Pancreas (tissue), 10 donors: ENCODE measurements around the gene DGKH. TPM values are rescaled to one million over a fixed set of nuclear protein-coding genes. Genes with fewer than 3 reads are reported as not detected.

Source experiments
- ATAC-seq, 4 donors: fragments of 200-7000 bp; cut with Tn5 transposase; one replicate each; pipeline versions ENCODE4 v1.8.0 to v1.9.1; 2020; ENCODE audit warnings: mild to moderate bottlenecking in 4 of 4, moderate library complexity in 4 of 4
- DNase-seq, 6 donors: peaks; one replicate each; pipeline ENCODE4 v3.0.0-alpha.2; 2020
- FAIRE-seq: peaks from 2 replicates; lab custom pipeline; 2012; peaks lifted over from hg19 to GRCh38; lab: Jason Lieb, UNC
- H3K27ac ChIP-seq, 4 donors: fragments of 200-600 bp; sonication (generic); 1 replicate in 3 of 4; 2 replicates in 1 of 4; pipeline versions ENCODE4 v1.5.0 to v1.8.0; 2020
- H3K27me3 ChIP-seq, 4 donors: fragments of 200-600 bp; one replicate each; pipeline ENCODE4 v1.8.0; 2021
- H3K36me3 ChIP-seq, 3 donors: fragments of 200-600 bp; sonication (generic) in 1 of 3; one replicate each; pipeline versions ENCODE4 v1.5.0 to v1.8.0; 2020 to 2021
- H3K4me1 ChIP-seq, 3 donors: fragments of 200-600 bp; one replicate each; pipeline ENCODE4 v1.8.0; 2021
- H3K4me3 ChIP-seq, 4 donors: fragments of 200-600 bp; sonication (generic) in 2 of 4; one replicate each; pipeline versions ENCODE4 v1.5.0 to v1.8.0; 2020 to 2021
- H3K9me3 ChIP-seq, 4 donors: fragments of 200-600 bp; one replicate each; pipeline ENCODE4 v1.8.0; 2021
- WGBS, 2 donors: extraction: QIAGEN DNeasy Blood & Tissue Kit; methylation state at CpG; one replicate each; pipeline ENCODE4 v1.1.7; 2013; 5-methylcytosine and 5-hydroxymethylcytosine counted together
- intact Hi-C, 3 donors: fragments of 100-400 bp; cut with DNase I; formaldehyde crosslinking; loops; one replicate each; pipeline versions ENCODE4 v1.11.1 to v1.14.2; 2022
- polyA plus RNA-seq, 2 donors: library from polyadenylated mRNA; stranded (reverse); fragments of 200-250 nt; gene quantifications; one replicate each; pipeline ENCODE4 v1.2.3, GENCODE V29; 2013
- total RNA-seq, 6 donors: library from RNA; stranded (reverse); fragmentation: NEBNext Ultra II Directional in 4 of 6; extraction: Animal tissue kit (Norgen Biotek cat#: 25700) in 4 of 6; gene quantifications; one replicate each; pipeline versions ENCODE4 v1.2.1 to v1.2.4, GENCODE V29; 2021 to 2023
- TF ChIP-seq, protein P1 (sequence below), 4 donors: fragments of 200-600 bp; sonication (generic) in 3 of 4; IDR thresholded peaks; one replicate each; pipeline versions ENCODE4 v1.5.0 to v1.8.0; 2021; ENCODE audit warnings: antibody characterized with exemption in 4 of 4
- donor health status: healthy with polysubstance abuse.
- donor health status: DM: no; HTN: no; CAD: no; lungs with moderate emphysema.
- donor health status: DM: no; HTN: no; CAD: no.
- donor health status: control.
- donor health status: control.
- donor health status: Bipolar disorder and iron deficiency.
- donor health status: DM: yes; HTN: yes; CAD: no.
- donor health status: DM: no; HTN: no; CAD: no.
- donor health status: DM: no; HTN: no; CAD: no.
- donor health status: DM: yes; HTN: yes; CAD: no.

The DGKH gene
- total and polyA plus RNA-seq, 8 donors: 0.87 to 5.0 (median 1.6) TPM

DNA sequence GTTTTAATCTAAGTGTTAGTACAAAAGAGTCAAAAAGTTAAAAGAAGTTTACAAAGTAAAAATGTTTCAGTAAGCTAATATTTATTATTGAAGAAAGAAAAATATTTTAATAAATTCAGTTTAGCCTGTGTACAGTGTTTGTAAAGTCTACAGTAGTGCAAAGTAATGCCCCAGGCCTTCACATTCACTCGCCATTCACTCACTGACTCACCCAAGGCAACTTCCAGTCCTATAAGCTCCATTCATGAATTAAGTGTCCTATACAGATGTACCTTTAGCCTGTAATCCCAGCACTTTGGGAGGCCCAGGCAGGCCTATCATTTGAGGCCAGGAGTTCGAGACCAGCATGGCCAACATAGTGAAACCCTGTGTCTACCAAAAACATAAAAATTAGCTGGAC, 199.4 kb downstream of the DGKH start:
- WGBS, 2 donors: 93% methylated on average over 2 of the region's 2 CpGs

DNA sequence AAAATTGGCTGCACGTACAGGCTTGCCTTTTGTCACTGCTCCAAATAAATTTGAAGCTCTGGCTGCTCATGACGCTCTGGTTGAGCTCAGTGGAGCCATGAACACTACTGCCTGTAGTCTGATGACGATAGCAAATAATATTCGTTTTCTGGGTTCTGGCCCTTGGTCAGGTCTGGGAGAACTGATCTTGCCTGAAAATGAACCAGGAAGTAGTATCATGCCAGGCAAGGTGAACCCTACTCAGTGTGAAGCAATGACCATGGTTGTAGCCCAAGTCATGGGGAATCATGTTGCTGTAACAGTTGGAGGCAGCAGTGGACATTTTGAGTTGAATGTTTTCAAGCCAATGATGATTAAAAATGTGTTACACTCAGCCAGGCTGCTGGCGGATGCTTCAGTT, 207.4 kb downstream of the DGKH start:
- FAIRE-seq (no peak), DNase-seq (no peak), ATAC-seq (no peak)
- WGBS, 2 donors: 68 to 70% methylated on average over 5 of the region's 5 CpGs
- Histone ChIP-seq H3K36me3 (no peaks in the 10 kb centered on the region), H3K4me1 (no peaks in the 10 kb centered on the region), H3K27ac (no peak overlapping the region), H3K4me3 (no peak overlapping the region), H3K27me3 (no peaks in the 10 kb centered on the region), H3K9me3 (no peaks in the 10 kb centered on the region)
- intact Hi-C loops: no loop called here
- TF ChIP-seq, protein P1, sequence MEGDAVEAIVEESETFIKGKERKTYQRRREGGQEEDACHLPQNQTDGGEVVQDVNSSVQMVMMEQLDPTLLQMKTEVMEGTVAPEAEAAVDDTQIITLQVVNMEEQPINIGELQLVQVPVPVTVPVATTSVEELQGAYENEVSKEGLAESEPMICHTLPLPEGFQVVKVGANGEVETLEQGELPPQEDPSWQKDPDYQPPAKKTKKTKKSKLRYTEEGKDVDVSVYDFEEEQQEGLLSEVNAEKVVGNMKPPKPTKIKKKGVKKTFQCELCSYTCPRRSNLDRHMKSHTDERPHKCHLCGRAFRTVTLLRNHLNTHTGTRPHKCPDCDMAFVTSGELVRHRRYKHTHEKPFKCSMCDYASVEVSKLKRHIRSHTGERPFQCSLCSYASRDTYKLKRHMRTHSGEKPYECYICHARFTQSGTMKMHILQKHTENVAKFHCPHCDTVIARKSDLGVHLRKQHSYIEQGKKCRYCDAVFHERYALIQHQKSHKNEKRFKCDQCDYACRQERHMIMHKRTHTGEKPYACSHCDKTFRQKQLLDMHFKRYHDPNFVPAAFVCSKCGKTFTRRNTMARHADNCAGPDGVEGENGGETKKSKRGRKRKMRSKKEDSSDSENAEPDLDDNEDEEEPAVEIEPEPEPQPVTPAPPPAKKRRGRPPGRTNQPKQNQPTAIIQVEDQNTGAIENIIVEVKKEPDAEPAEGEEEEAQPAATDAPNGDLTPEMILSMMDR (IDR thresholded peaks at IDR 0.05): no peak

More for the DNA sequence above, 199.4 kb downstream of the DGKH start:
- no peaks in the 10 kb centered on the region for H3K36me3 ChIP-seq
- no peak overlapping the region for H3K4me3 ChIP-seq
- H3K27me3 ChIP-seq: no peaks in the 10 kb centered on the region
- DNase-seq (no peak), FAIRE-seq (no peak), ATAC-seq (no peak)
- TF ChIP-seq, protein P1 (IDR thresholded peaks at IDR 0.05): no peak
- H3K4me1 ChIP-seq: no peaks in the 10 kb centered on the region
- no peak overlapping the region for H3K27ac ChIP-seq
- intact Hi-C loops: no loop called here
- H3K9me3 ChIP-seq: no peaks in the 10 kb centered on the region

DNA sequence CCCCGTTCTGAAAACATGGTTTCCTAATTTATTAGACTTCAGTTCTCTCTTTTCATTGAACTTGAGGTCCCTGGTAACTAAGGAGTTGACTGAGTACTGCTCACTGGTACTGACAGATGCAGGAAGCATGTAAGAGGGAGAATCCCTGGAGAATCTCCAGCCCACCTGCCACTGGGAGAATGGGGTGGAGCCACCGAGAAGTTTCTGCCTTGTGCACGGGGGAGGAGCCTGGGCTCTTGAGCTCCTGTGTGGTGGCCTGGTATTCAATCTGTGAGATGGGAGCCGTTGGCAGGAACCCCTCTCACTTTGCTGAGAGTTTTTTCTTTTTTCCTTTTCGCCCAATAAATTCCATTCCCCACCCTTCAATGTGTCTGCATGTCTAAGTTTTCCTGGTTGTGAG, 210.3 kb downstream of the DGKH start:
- no peak for FAIRE-seq
- TF ChIP-seq, protein P1 (IDR thresholded peaks at IDR 0.05): no peak
- 68 to 73% methylated on average over 5 of the region's 5 CpGs for WGBS, 2 donors
- Histone ChIP-seq H3K27ac (no peak overlapping the region), H3K36me3 (no peaks in the 10 kb centered on the region), H3K4me3 (no peak overlapping the region), H3K9me3 (no peaks in the 10 kb centered on the region), H3K4me1 (no peaks in the 10 kb centered on the region), H3K27me3 (no peaks in the 10 kb centered on the region)
- intact Hi-C loops: no loop called here
- no peak for DNase-seq
- ATAC-seq: no peak

DNA sequence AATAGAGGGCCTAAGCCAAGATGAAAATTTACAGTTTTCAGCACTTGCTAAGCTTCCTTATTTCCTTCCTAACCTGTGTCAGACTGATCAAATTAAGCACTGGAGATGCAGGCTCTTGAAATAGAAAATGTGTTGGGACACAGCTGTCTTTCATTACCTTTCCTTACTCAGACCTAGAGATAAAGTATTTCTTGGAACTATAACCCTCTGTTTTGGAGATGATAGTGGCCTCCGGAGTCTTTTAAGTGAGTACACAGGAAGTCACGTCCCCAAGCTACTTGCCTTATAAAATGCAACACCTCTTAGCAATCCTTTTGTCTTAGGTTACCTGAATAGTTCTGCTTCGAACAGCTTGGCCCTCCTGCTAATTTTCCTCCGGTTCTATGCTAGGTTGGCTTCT, 211.1 kb downstream of the DGKH start:
- no peaks in the 10 kb centered on the region for H3K27me3 ChIP-seq
- no peaks in the 10 kb centered on the region for H3K9me3 ChIP-seq
- H3K4me1 ChIP-seq: no peaks in the 10 kb centered on the region
- intact Hi-C loops: no loop called here
- TF ChIP-seq, protein P1 (IDR thresholded peaks at IDR 0.05): no peak
- no peak overlapping the region for H3K4me3 ChIP-seq
- DNase-seq: no peak
- no peak for ATAC-seq
- FAIRE-seq: no peak
- H3K27ac ChIP-seq: no peak overlapping the region
- no peaks in the 10 kb centered on the region for H3K36me3 ChIP-seq
- 72 to 75% methylated on average over 4 of the region's 4 CpGs for WGBS, 2 donors

DNA sequence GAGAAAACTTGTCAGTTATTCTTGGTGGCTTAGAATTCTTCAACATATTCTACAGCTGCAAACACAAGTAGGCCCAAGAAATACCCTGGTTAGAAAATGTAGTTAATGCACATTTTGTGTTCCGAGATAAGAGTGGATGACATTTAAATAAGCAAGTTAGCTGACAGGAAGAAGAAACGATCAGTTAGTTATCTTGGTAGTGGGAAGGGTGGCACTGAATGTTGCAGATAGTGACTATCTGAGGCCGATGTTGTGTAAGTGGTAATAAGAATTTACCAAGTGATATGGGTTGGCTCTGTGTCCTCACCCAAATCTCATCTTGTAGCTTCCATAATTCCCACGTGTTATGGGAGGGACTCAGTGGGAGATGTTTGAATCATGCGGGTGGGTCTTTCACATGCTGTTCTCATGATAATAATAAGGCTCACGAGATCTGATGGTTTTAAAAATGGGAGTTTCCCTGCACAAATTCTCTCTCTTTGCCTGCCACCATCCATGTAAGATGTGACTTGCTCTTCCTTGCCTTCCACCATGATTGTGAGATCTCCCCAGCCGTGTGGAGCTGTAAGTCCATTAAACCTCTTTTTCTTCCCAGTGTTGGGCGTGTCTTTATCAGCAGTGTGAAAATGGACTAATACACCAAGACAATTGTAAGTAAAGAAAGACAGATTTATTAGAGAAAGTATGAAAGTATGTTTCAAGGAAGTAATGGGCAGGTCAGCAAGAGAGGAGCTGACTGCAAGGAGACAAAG, 212.6 kb downstream of the DGKH start:
- H3K27me3 ChIP-seq: no peaks in the 10 kb centered on the region
- TF ChIP-seq, protein P1 (IDR thresholded peaks at IDR 0.05): no peak
- DNase-seq (no peak), FAIRE-seq (no peak), ATAC-seq (no peak)
- intact Hi-C loops: no loop called here
- no peaks in the 10 kb centered on the region for H3K36me3 ChIP-seq
- 77 to 89% methylated on average over 8 of the region's 8 CpGs for WGBS, 2 donors
- H3K27ac ChIP-seq: no peak overlapping the region
- H3K9me3 ChIP-seq: no peaks in the 10 kb centered on the region
- H3K4me3 ChIP-seq: no peak overlapping the region
- no peaks in the 10 kb centered on the region for H3K4me1 ChIP-seq
